GM21825 (cell line): ENCODE results near the gene SLC12A8.

Experiments used
- ATAC-seq: cut with Tn5 transposase; IDR thresholded peaks from one replicate; pipeline ENCODE4 v1.9.1; 2021; ENCODE audit warnings: mild to moderate bottlenecking, moderate library complexity; ENCODE audit not compliant: unreplicated experiment

SLC12A8 gene

DNA sequence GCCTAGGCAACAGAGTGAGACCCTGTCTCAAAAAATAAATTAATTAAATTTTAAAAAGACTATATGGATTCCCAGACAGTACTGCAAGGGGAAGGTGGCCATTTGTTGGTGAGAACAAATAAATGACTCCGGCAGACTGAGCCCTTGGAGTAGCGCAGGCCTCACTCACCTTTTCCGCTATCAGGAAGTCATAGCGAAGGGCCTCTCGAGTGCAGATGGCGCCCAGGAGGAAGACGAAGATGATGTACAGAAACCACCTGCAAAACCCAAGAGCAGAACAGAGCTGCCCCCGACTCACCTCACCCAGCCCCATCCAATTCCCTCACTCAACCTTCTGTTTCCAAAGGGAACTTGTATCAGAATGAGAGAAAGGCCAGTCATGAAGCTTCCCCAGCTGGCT, 93.9 kb downstream of the SLC12A8 start:
- ATAC-seq, result no peak

DNA sequence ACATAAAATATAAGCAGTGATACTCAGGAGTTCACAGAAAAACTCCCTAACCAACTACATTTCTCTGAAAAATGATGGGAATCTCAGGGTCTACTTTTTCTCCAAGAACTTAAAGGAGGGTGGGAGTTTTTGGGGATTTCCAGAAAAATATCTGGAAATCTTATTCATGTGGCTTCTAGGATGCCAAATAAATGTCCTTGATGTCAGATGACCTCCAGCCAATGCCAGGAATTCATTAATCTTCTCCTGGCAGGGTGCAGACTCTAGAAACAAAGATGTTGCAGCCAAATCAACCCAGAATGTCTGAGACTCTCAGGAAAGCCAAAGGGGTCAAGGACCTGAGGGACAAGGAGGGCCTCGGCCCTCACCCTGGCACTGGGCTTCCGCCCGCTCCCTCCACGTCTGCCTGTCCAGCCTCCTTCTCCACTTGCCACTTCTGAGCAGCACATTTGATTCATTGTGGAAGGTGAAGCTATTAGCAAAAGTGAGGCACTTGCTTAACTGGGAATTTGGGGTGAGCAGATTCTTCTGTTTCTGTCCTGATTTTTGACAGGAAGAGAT, 94.8 kb downstream of the SLC12A8 start:
- no peak for ATAC-seq

DNA sequence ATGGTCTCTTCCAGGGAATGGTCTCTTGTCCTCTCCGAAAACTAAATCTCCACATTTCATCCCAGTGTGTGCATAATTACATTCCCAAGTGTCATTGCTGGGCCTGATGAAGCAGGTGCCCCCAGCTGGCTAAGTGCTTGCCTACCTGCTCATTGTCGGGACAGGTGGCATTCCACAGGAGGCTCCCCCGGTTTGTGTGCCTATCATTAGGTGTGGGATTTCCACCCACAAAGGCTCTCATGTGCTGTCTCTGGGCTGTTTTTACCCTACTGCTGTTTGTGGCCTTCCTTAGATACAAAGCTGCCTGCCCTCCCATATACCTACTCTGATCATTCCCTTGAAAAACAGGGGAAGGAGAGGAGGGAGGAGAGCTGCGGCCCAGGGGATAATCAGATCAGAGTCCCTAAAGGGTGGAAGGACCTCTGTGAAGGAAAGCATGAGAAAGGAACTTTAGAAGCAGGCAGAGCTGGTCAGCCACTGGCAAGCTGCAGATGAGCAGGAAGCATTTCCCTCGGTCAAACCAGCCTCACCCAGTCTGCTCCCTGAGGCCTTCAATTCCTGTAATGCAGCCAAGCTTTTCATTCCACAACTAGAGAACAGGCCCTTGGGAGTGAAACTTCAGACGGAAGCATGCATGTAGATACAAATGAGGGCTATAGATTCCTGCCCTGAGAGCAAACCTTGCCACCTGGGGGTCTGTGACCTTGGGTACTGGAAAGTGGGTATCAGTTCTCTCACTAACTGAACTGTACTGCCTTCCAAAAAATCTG, 96.1 kb downstream of the SLC12A8 start:
- ATAC-seq, result no peak

DNA sequence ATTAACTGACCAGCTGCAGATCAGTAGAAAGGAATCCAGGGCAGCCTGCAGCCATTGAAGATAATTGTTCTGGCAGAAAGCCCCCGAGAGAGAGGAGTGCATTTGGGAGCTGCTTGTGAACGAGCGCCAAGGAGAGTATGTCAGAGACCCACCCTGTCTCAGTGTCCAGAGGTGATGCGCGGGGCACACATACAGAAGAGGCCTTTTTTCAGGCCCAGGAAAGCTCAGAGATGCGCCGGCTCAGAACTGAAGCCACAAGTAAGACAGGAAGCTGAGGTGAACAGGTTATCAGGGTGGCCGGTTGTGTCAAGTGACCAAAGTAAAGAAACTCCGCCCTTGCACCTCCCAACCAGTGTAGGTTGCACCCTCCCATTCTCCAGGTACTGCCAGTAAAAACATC, 96.9 kb downstream of the SLC12A8 start:
- ATAC-seq, result no peak

DNA sequence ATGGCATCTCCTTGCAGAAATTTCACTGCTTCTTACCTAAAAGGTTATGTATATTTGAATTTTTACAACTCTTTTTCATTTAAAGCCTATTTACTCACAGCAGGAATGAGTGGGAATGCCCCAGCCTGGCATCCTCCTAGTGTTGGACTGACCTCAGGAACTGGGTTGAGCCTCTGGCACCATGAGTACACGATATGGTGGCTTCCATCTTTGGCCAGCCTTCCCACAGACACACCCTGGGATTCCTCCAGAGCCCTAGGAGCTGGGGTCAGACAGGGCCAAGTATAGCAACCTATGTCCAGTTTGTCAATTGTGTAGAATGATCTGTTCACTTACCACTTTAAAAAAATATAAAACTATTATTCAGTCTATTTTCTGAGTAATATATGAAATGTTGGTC, 99.6 kb downstream of the SLC12A8 start:
- no peak for ATAC-seq

DNA sequence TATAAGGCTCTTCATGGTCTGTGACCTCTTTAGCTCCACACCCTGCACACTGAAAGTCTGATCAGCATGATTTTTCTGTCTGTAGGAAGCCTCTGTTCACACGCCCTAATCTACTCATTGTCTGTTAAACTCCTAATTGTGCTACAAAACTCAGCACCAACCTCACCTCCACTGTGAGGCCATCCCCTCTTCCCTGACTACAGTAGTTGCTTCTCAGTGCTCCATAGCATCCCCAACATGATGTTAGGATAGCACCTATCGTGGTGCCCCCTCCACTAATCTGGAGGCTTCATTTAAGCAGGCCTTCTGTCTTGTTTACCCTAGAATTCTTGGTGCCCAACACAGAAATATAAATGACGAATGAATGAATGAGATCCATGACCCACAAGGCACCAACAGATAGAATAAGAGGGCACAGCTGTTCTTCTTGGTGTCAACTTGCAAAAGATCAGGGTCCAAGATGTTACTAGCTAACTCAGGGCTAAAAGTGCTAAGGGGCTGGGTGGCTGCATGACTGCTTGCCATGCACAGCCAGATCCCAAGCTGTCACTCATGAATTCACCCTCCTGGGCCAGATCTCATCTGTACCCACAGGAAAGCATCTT, 101.6 kb downstream of the SLC12A8 start:
- no peak for ATAC-seq

DNA sequence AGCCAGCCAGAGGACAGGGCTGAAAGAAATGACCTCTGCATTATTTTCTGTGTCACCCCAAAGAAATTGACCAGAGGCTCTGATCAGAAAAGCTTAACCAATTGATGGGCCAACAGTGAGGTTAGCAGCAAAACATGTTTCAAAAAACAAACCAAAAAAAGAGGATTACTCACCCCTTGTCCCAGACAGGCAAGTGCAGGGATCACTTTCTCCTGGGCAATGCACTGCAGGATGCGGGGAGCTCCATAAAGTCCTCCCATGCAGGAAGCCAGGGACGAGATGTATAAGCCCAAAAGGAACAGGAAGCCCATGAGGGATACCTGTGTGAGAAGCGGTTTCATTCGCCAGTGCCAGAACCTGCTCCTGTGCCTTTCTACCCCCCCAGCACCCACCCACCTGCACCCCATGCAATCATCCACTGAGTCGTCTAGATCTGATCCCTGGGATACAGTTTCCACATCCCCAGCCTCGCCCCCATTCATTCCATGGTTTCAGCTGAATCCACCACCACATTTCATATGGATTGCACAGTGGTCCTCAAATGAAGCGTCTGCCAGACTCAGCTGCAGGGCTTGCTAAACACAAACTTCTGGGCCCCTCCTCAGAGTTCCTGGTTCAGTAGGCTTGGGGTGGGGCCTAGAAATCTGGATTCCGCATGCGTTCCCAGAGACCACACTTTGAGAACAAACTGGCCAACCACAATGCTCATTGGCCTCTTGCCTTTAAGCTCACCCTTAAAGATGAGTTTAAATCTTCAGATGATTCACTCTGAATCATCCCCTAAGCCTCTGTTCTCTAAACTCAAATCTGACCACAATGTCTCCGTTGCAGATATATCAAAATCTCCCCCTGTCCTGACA, 102.3 kb downstream of the SLC12A8 start:
- no peak for ATAC-seq

DNA sequence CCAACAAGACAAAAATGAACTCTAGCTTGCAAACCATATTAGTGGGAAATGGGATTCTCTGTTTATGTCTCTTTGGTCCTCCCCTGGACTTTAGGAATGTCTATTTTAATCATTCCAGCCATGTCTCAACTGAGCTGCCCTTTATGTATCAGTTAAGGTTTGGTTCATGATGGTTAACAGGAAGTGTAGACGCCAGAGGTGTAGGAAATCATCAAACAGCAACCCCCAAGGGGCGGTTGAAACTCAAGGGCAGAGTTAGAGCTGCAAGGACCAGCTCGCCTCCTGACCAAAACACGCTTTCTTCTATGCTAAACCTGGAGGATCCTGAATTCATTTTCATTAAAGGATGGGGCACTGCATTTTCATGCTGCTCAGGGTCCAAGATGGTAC, 103.0 kb downstream of the SLC12A8 start:
- no peak for ATAC-seq

DNA sequence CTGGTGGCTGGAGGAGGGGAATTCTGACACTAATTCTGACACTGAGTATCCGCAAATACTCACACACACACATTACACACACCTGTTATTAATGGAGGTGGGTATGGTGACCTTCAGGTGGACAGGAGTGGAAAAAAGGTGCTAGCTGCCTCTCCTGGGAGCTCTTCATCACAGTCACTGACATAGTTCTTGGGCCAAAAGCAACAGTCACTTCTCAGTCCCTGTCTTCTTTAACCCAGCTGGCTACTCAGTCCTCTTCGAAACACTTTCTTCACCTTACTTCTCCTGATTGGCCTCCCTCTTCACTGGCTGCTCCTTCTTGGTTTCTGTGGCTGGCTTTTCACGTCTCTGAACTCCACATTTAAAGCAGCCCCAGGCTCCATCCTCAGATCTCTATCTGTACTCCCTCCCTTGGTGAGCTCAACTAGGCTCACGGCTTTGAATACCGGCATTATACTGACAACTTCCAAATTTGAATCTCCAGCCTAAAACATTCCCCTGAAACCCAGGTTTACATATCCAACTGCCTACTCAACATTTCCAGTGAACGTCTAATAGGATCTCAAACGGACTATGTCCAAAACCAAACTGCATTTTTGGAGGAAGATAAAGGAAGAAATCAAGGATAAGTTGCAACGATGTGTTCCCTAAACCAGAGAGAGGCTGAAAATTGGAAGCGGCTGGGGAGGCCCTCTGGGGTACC, 103.6 kb downstream of the SLC12A8 start:
- ATAC-seq, result no peak

DNA sequence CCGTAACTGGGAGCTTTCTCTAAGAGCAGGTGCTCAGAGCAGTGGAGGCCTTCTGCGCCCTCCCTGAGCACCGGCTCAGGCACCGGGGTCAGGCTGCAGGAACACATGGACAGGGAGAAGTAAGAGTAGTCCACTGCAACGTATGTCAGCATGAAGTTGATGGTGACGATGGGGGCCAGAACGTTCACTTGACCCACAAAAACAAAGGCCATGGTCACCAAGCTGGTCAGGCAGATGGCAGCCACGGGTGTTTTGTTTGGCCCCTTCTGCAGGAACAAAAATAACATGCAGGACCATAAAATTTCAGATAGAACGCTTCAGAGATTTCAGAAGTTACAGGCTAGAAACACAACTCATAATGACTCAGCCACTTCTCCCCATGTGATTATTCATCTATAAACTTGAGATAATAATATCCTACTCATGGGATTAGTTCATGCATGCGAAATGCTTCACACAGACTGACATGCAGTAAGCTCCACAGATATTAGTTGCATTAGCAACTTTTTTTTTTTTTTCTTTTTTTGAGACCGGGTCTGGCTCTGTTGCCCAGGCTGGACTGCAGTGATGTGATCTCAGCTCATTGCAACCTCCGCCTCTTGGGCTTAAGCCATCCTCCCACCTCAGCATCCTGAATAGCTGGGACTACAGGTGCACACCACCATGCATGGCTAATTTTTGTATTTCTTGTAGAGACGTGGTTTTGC, 104.5 kb downstream of the SLC12A8 start:
- peak; percentile 38 for ATAC-seq

DNA sequence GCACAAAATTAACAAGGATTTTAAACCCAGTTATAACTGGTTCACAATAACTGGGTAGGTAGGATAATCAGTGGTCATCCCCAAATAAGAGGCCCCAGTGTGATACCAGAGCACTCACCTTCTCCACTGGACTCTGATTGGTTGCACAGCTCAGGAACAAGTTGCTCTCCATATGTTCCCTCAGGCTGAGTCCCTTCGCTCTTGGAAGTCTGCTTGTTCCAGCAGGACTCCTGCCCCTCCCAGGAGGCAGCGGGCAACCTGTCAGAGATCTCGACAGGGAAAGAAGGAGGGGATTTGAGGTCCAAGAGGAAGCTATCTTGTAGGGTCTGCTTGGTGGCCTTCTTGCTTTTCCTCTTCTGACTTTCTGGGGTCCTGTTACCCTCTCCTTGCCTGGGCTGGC, 105.2 kb downstream of the SLC12A8 start:
- ATAC-seq, result no peak

DNA sequence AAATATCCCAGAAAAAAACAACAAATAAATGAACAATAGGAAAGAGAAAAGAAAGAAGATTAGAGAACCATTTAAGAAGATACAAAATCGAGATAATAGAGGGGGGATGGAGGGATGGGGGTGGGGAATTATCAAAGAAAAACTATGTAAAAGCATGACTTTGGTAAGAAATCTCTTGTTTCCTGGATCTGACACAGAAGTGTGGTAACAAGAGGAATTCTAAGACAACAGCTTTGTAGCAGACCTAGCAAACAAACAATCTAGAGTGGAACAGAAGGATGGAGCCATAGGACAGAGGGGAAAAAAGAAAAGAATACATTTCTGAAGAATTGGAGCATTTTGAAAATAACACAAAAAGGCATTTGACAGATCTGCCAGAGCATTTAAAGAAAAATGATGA, 107.4 kb downstream of the SLC12A8 start:
- ATAC-seq, result no peak

DNA sequence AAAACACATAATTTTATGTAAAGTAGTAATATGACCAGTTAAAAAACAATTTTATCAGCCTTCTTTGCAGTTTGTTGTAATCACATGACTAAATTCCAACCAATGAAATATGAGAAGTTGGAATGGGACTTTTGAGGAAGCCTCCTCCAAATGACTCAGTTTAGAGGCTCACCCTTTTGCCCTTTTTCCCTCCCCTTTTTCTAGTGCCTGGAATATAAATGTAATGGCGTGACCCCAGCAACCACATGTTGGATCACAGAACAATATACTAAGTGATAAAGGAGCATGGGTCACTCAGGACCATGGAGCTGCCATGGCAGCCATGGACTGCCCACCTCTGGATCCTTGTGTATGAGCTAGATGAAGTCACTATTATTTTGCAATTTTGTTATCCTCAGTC, 107.9 kb downstream of the SLC12A8 start:
- ATAC-seq, result no peak

DNA sequence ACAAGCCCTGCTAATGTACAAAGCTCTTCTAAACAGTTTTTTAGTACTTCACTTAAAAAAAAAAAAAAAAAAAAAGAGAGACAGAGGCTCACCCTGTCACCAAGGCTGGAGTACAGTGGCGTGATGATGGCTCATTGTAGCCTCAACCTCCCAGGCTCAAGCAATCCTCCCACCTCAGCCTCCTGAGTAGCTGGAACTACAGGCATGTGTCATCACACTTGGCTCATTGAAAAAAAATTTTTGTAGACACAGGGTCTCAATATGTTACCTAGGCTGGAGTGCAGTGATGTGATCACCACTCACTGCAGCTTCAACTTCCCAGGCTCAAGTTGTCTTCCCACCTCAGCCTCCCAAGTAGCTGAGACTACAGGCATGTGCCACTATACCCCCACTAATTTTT, 109.1 kb downstream of the SLC12A8 start:
- no peak for ATAC-seq

DNA sequence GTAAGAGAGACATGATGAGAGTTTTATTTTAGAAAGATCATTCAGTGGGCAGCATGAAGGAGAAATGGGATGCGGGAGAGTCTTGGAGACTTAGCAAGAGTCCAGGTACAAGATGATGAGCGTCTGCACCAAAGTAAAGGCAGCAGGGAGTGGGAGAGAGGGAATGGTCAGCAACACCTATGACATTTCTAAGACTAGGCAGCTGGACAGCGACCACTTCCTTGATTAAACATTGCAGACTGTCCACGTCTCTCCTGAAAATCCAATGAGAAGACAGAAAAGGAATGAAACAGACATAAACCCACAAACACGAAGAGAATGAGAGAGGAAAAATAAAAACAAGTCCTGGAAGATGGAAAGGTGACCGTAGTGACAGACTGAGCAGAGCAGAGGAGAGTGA, 110.1 kb downstream of the SLC12A8 start:
- ATAC-seq, result no peak

DNA sequence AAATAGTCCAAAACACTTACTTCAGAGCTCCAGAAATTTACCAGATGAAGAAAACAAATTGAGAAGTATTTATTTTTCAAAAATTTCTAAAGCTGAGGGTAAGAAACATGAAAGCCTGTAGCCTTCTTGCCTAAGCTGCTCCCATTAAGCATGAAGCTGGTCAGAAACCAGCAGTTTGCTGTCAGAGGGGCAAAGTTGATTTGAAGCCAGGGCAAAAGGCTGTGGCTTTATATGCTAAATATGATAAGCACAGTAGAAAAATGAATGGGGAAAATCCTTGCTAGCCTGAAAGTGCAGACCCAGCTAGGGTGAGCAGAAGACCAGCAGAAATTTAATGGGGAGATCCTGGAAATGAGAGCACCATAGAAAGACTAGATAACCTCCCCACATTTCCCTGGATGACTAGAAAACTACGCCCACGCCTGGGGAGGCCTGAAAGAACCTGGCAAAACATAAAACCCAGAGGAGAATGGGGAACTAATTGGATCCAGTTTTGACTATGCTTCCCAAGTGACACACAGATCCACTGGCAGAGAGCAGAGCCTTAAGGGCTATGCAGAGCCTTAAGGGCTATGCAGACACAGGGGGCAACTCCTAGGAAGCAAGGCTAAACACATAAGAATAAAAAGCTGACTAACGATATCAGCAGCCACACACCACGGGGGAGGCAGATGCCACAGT, 113.8 kb downstream of the SLC12A8 start:
- no peak for ATAC-seq

DNA sequence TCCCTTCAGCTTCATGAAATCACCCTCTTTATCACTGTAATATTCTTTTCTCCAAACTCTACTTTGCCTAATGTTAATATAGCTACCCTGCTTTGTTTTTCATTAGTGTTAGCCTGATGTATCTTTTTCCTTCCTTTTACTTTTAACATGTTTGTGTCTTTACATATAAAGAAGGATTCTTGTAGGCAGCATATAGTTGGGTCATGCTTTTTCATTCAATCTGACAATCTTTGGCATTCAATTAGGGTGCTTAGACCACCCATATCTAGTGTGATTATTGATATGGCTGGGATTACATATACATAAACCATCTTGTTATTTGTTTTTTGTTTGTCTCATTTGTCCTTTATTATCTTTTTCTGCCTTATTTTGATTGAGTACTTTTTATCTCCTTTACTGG, 121.9 kb downstream of the SLC12A8 start:
- ATAC-seq, result no peak

DNA sequence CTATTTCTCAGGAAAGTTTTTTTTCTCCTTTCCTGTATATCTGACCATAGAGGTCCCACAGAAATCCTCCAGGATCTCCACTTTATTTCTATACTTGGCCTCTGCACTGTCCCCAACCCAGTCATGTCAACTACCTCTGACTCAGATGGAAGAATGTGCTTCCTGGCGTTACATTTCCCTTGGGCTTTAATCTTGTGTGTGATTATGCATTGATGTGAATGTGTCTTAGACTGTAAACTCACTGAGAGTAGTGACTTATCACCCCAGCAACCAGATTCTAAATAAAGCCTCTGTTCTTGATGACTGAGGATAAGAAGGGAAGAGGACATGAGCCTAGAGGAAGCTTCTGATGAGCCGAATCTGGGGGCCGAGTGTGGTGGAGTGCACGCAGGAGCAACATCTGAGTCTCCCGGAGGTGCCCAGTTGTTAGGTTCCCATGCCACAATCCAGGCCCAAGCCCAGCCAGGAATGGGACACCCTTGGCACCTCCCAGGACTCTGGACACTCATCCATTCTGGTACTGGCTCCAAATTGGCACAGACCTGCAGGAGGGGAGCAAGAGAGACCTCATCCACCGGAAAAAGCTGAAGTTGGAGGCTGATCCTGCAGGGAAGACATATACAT, 124.7 kb downstream of the SLC12A8 start:
- ATAC-seq, result no peak

DNA sequence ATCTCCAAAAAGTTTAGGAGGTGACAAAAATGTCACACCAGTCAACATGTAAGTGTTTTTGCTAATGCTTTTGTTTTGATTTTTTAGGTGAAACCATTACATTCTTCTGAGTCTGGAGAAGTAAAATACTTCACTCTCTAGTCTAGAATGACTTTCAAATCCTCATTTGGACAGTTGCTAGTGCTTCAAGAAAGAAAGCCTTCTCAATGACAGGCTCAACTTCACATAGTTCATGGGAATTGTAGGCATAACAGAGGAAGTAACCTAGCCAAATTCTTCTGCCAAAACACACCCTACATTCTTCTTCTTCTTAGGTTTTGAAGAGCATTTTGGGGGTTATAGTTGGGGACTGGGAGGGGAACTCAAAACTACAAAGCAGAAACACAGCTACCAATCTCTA, 127.4 kb downstream of the SLC12A8 start:
- ATAC-seq, result no peak
